Epidermal melanocyte (primary cell): ENCODE measurements around the gene EHF.

Experiments used
- DNase-seq: peaks from one replicate; pipeline ENCODE4 v3.0.0; 2011; ENCODE audit warnings: low spot score; ENCODE audit not compliant: insufficient read length

EHF gene

DNA sequence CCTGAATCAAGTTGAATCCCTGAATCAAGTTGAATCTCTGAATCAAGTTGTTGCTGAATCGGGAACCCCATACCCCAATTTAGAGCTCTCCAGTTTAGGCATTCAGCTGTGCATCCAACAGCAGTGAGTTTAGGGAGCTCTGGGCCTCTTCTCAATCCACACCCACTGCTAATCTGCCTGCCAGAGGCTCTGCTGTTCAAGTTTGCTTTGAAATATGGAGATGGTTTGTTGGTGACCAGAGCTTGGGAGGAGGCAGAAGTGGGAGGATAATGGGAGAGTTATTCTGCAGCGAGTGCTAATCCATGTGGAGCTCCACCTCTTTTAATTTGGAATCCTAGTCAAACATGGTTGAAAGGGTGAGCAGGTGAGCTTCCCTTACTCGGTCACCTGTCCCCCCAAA is 22.4 kb downstream of the EHF start:
- no peak for DNase-seq

DNA sequence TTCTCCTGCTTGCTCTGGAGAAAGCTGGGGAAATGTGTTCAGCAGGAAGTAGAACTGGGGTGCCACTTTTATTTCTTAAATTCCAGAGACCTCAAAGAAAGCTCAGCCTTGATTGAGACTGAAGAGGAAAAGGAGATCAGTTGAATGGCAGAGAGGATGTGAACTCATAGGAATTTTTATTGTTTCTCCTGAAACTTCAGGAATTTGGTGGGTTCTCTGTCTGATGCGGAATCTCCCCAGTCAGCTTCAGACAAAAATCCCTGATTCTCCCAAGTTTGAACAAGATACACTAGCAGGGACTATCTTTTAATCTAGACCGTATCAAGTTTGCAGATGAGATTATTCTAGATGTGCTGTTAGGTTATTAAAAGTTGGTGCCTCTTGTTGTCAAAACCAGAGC is 23.0 kb downstream of the EHF start:
- no peak for DNase-seq

DNA sequence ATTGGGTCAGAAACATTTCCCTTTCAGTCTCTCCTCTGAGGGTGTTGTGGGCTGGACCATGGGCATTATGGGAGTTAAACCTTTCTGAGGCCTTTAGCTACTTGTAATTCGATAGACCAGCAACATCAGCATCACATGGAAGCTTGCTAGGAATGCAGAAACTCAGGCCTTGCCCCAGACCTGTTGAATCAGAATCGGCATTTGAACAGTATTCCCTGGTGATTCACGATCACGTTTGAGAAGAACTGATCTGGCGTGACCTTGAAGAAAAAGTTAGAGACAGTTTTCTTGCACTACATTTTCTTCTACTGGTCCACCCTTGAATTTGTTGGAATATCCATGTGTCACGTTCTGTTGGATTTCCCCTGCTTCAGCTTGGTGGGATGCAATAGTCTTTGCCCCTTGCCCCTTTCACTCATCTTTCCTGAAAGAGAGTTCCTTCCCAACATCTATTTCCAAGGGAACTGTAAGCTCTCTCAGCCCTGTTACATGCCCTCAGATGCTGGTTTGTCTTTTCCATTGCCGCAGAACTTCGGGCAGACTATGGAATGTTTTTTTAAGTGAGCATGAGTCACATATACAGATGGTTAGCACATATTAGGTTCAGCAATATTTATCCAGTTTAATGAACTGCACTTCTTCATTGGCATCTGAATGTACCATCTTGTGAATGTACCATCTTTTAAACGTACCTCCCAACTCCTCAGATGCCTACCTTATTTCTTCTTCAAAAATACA is 23.9 kb downstream of the EHF start:
- no peak for DNase-seq

DNA sequence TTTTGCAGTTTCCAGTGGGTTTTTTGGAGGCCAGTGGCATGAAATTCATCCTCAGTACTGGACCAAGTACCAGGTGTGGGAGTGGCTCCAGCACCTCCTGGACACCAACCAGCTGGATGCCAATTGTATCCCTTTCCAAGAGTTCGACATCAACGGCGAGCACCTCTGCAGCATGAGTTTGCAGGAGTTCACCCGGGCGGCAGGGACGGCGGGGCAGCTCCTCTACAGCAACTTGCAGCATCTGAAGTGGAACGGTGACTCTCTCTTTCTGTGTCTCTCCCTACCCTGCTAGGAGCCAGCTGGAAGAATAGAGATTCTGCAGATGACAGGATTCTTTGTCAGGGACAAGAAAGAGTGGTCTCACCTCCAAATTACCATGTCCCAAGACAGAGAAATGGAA is 25.5 kb downstream of the EHF start:
- DNase-seq: no peak

DNA sequence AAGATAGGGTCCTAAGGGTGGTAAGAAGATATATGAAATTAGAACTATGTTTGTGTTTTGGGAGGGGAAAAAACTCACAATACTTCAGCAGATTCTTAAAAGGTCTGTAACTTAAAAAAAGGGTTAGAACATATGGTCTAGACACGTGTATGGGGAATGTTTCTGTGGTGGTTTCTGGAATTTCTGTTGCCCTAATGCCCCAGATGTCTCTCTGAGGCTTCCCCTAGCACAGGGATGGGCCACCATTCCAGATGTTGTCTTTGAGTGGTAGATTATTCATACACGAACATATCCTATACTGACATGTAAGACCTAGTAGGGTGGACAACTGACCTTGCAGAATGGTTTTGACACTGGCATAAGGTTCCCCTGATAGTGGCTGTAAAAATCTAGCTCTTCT is 26.2 kb downstream of the EHF start:
- DNase-seq: no peak

DNA sequence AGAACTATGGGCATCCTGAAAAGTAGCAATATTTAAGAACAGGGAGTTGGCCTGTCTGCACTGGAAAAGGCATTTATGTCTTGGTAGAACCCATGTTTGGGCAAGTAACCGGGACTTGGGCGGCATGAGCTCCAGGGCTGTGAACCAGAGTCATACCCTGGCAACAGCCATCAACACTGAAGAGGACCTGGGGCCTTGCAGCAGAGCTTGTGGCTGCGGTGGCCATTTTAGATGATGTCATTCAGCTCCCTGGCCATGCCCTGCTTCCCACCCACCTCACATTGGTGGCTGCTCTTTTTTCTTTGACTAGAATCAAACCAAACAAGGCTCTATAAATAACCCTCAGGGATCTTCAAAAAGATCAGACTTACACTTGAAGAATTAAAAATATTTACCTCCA is 26.6 kb downstream of the EHF start:
- no peak for DNase-seq

DNA sequence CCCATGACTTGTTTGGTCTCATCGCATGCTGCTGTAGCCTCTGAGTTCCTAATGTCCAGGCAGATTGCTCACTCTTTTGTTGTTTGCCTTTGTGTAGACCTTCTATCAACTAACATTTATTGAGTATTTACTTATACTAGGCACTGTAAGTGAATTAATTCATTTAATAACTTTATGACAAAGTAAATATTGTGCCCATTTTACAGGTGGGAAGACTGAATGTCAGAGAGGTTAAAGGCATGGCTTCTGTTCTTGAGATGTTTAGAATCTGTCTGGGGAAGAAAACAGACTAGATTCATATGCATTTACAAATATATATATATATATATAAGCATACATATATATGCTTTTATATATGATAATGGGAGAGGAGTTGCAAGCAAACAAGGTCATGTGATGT is 27.1 kb downstream of the EHF start:
- DNase-seq: no peak

DNA sequence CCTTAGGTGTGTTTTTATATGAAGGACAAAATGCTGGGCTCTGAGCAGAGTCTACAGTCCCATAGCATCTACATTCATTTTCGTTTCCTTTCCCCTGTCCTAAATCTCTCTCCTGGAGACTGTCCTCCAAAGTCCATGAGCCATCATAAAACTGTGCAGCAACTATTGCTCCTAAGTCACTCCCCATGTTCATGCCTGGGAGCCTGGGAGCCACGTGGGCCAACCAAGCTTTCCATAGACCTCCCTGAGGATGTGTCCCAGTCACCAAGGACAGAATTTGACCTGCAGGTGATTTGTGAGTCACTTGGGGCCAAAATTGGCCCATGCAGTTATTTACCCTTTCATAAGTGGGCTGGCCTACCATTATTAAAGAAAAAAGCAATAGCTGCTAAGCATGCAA is 28.7 kb downstream of the EHF start:
- no peak for DNase-seq

DNA sequence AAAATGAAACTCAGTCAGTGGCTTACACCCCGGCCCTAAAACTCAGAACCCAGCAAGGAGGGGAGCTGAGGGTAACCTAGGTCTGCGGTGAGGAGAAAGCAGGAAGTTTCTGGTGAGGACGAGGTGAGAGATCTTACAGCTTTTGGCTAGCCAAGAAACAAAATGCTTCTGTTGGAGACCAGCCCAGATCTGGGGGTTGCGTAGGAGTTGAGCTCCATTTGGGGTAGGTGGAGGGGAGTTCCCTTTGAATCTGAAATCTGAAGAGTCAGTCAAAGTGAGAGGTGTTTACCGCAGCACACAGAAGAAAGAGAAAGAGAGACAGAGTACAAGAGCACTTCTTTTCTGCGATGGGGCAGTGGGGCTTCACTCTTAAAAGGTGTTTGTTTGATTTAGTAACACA is 29.6 kb downstream of the EHF start:
- no peak for DNase-seq

DNA sequence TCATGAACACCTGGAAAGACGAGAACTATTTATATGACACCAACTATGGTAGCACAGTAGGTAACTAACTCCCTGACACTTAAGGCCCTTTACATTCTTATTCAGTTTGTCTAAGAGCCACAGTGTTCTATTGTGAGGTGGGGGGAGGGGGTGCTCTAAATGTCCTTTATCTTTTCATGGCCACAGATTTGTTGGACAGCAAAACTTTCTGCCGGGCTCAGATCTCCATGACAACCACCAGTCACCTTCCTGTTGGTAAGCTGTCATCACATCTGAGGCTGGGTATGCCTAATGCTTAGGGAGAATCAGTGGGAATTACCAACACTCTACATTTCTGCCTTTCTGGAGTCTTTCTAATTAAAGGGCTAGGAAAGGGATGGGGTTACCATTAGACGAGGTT is 30.7 kb downstream of the EHF start:
- no peak for DNase-seq

DNA sequence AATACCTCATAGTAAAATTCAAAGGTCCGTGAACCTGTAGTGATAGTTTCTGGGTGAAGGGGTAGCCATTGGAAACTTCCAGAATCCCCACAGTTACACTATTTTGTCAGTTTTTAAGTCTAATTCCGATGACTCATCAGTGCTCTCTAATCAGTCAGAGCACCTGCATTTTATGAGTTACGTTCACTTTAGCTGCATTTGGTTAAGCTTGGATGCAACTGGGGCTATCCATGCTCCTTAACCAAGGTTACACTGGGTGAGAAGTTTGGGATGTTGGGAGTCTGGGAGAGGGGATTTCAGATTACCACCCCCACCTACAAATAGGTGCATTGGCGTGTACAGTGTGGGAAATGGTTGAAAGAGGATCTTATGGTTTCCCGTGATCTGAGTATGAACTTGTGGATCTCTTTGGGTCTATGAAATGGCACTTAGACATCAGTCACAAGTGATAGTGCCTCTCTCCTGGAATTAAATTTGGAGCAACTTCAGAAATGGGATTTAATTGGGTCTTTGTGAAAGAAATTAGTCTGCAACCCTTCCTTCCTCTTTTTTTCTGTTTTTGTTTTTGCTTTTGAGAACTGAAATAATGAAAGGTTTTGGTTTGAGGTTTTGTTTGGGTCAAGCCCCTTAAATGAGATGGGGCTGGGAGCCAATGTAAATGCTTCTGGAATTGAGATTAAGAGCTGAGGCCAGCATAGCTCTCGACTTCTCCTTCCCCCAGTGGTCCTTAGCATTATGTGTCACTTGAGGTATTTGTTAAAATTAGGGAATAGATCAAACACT is 31.5 kb downstream of the EHF start:
- no peak for DNase-seq

DNA sequence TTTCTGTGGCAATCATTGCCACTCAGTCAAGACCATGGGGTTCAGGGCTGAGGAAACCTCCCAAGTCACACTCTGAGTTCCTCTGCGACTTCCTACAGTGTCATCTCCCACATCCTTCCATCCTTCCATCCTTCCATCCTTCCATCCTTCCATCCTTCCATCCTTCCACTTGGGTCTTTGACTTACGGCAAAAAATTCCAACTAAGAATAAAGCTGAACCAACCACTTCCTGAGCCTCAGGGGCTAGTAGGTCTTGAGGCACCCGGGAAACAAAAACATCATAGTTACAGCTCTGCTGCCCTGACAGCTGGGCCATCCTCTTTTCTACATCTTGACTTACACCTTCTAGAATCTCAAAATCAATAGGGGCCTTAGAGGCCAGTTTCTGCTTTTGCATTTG is 32.1 kb downstream of the EHF start:
- no peak for DNase-seq

DNA sequence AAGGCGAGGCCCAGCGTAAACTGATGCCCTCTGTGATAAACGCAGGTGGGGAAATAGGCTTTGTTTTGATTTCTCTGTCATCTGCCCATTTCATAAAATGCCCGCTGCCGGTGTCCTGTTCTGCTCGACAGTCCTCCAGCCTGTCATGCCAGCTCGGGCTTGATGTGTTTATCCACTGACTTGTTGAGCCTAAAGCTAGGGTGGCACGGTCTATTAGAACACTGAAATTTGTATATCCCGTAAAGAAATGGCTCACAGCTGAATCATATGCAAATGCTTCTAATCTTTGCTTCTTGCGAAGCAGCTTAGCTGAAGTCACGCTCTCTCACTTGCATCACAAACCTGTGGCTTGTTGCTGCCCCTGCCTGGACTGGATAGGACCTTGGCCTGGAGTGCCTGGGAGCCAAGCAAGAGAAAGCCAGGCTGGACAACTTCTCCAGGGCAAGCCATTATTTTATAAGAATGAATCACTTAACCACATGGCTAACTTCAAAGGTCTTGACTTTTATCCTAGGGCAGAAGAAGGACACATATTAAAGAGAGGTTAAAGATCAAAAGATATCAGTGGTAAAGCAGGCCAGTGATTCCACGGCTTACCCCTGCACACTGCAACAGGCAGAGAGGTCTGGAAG is 33.1 kb downstream of the EHF start:
- DNase-seq: no peak

DNA sequence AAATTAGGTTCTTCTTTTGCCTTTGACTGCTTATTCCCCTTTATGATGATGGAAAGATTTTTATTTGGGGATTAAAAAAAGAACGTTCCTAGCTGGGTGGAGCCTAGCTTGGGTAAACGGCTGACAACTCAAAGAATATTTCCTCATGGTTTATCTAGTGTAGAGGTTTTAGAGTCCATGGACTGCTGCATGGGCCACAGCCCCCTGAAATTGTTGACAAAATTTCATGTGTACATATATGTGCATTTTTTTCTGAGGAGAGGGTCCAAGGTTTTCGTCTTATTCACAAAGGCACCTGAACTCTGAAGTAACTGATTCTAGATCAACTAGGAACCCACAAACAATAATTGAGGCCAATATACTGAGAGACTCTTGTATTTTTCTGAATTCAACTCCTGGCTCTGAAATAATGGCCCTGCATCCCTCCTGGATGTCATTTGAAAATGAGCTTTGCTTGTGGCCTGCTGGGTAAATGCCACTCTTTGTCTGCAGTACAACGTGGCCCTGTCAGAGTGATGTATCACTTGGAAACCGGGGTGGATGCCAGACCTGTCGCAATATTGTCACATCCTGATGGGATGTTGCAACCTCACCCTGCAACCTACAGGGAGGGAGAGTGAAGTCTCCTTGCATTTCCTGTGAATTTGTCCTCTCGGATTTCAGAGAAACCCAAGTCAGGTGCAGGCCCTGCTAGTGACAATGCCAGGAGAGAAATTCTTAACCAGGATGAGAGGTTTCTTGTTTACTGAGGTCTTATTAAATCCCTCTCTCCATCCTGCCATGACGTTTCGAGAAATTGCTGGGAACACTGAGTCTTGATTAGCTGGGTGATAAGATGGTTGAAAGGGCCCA is 33.8 kb downstream of the EHF start:
- no peak for DNase-seq

DNA sequence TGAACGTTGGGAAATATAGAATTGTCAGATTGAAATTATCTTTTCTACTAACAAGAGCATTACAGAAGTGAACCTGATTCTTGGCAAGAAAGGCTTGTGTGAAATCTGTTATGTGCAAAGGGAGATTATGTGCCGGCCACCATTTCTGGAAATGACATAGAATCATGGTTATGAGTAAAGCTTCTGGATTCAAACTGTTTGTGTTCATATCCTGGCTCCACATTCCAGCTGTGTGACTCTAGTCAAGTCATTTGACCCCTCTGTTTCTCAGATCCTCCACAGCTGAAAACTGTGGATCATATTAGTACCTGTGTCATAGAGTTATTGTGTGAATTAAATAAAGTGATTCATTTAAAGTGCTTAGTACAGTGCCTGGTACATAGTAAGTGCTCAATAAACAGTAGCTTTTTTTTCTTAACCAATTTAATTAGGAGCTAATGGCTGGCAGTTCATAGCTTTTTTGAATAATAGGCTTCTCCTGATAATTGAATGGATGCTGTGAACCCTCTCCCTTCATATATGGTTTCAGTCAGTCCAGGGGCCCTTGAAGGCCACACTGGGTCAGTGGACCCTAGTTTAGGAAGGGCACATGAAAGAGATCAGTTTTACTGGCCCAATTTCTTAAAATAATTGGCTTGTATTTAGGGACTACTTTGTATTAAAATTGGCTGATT is 34.6 kb downstream of the EHF start:
- DNase-seq: no peak

DNA sequence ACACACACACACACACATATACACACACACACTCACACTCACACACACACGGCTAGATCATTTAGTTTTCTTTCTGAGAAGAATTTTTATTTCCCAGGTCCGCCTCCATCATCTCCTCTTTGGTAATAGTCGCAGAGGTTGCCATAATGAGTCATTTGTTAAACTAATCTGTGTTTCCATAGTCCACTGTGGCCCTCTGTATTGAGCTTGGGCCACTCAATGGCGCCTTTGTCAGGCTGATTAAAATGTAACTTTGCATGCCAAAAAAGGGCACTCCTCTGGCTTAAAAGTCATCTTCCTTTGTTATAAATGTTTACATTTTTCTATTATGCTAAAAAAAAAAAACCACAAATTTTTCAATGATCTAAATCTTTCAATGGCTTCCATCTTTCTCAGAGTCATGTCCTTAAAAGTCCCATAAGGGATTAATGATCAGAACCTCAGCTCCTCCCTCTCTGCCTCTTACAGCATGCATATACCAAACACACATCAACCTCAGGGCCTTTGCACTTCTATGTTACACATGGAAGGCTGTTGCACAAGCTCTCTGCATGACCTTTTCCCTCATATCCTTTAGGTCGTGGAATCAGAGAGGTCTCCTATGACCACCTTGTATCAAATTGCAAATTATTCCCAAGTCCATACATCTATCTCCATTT is 35.3 kb downstream of the EHF start:
- peak; percentile 36 for DNase-seq

DNA sequence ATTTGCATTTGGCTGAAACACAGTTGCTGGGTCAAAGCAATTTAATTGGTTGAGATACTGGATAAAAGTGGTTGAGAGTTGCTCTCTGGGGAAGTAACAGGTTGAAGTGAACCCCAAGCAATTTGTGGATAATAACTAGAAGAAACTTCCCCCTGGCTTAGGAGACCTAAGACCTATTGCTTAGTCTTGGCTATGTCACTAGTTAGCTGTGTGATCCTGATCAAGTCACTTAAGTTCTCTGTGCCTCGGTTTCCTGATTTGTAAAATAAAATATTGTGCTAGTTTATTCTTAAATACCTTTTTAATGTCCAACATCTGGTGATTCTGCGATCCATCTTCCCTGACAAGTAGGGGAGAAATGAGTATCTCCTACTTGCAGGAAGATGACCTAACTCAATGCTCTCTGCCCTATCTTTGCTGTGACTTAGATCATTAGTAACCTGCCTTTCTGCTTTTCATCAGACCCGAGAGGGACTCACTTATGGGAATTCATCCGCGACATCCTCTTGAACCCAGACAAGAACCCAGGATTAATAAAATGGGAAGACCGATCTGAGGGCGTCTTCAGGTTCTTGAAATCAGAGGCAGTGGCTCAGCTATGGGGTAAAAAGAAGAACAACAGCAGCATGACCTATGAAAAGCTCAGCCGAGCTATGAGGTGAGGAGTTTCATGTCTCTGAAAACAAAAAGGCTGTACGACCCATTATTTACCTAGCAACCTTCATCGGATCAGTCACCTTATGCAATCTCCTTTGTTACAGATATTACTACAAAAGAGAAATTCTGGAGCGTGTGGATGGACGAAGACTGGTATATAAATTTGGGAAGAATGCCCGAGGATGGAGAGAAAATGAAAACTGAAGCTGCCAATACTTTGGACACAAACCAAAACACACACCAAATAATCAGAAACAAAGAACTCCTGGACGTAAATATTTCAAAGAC is 37.5 kb downstream of the EHF start:
- no peak for DNase-seq

DNA sequence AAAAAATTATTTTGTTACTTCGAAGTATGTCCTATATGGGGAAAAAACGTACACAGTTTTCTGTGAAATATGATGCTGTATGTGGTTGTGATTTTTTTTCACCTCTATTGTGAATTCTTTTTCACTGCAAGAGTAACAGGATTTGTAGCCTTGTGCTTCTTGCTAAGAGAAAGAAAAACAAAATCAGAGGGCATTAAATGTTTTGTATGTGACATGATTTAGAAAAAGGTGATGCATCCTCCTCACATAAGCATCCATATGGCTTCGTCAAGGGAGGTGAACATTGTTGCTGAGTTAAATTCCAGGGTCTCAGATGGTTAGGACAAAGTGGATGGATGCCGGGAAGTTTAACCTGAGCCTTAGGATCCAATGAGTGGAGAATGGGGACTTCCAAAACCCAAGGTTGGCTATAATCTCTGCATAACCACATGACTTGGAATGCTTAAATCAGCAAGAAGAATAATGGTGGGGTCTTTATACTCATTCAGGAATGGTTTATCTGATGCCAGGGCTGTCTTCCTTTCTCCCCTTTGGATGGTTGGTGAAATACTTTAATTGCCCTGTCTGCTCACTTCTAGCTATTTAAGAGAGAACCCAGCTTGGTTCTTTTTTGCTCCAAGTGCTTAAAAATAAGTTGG is 38.3 kb downstream of the EHF start:
- DNase-seq: no peak
